Activated naive CD4-positive, alpha-beta T cell treated with anti-CD3 and anti-CD28 coated beads, Interleukin-2, amount 50 U/mL, for 72 hours (primary cell): ENCODE data around the gene PAMR1. TPM values are rescaled to one million over a fixed set of nuclear protein-coding genes. Genes with fewer than 3 reads are reported as not detected.

Experiments used
- ATAC-seq, 2 donors: fragments of 150-1000 bp; cut with Tn5 transposase; 2 replicates each; pipeline ENCODE4 v1.10.0; 2021; ENCODE audit warnings: mild to moderate bottlenecking in 2 of 2, moderate library complexity in 2 of 2
- DNase-seq, 2 donors: peaks; one replicate each; pipeline ENCODE4 v3.0.0; 2021 to 2022; ENCODE audit warnings: low spot score in 2 of 2
- H3K27ac Mint-ChIP-seq, 2 donors: one replicate each; pipeline ENCODE4 v1.8.0; 2022; ENCODE audit warnings: mild to moderate bottlenecking in 2 of 2, mixed read lengths in 2 of 2
- H3K36me3 Mint-ChIP-seq, 2 donors: one replicate each; pipeline ENCODE4 v1.8.0; 2022; ENCODE audit warnings: mixed read lengths in 2 of 2
- H3K9me3 Mint-ChIP-seq, 2 donors: one replicate each; pipeline ENCODE4 v1.8.0; 2022; ENCODE audit warnings: mixed read lengths in 2 of 2
- total RNA-seq, 2 donors: library from RNA; stranded (reverse); gene quantifications; one replicate each; pipeline ENCODE4 v1.2.3, GENCODE V29; 2022

Gene PAMR1
- total RNA-seq, 2 donors from 2014 or later, result not detected

- no peaks in the 10 kb centered on the region for H3K36me3 Mint-ChIP-seq
- DNase-seq, result no peak
- no peaks in the 10 kb centered on the region for H3K9me3 Mint-ChIP-seq
- no peak for ATAC-seq
- no peak overlapping the region for H3K27ac Mint-ChIP-seq
Measured at GRCh38 chr11:35407041-35407440, 118.4 kb downstream of the PAMR1 start.

GRCh38 chr11:35404388-35404775, 121.0 kb downstream of the PAMR1 start:
- Mint-ChIP-seq H3K9me3 (no peaks in the 10 kb centered on the region), H3K36me3 (no peaks in the 10 kb centered on the region), H3K27ac (no peak overlapping the region)
- DNase-seq, result no peak
- ATAC-seq, result no peak

DNA sequence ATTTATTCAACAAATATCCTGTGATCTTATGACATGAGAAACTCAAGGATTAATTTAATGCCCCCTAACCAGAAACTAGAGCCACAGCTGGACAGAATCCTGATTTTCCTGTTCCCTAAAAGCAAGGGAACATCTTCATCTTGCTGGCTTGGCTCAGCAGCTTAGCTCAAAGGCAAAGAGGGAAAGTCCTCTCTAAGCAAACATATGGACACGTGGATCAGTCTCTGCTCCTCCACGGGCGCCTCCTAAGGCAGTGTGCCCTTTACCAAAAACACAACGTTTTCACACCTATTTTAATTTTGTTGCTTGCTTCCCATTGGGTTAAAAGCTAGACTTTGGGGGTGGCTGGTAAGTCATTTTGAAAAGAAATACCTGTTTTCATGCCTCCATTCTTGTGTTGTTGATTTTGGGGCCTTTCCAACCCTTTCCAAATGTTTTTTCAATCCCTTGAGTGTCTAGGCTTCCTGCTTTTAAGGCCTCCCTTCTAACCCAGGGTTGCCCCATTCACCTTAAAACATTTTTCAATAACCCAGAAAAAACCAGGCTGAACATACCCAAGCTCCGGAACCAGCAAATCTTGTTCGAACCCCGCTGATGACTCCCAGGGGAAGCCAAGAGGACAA, 121.5 kb downstream of the PAMR1 start:
- Mint-ChIP-seq H3K36me3 (no peaks in the 10 kb centered on the region), H3K27ac (no peak overlapping the region), H3K9me3 (no peaks in the 10 kb centered on the region)
- ATAC-seq (no peak), DNase-seq (no peak)

DNA sequence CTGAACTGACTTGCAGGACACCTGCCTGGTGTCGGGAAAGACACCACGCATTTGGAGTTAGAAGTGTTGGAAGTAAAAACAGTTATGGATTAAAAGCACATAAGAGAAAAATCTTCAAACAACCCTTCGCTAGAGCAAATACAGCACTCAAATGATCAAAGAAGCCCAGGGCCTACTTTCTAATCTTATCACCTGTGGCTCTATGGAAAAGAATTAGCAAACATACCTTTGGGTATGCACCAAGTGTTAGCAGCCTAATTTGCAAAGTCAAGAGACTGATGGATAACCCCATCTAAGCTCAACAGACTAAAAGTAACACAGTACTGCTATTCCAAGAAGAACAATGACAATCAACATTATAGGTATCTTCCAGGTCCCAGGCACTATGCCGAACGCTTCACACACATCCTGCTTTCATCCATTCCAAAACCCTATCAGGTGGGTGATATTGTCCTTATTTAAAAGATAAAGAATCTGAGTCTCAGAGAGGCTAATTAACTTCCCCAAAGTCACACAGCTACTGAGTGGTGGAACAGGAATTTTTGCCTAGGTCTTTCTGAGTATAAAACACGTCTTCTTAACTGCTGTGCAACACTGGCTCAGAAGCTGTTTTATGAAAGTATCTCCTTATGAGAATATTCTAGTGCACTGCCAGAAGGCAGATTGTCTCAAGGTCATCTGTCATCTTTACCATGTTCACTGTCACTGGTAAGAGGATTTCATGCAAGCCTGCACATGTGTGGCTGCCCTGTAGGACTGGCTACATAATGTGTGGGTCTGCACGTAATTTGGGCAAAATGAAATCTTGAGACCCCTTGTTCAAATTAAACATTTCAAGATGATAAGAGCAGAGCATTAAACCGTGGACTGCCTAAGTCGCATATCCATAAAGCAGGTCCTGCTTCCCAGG, 122.4 kb downstream of the PAMR1 start:
- DNase-seq, result no peak
- Mint-ChIP-seq H3K36me3 (no peaks in the 10 kb centered on the region), H3K27ac (no peak overlapping the region), H3K9me3 (no peaks in the 10 kb centered on the region)
- no peak for ATAC-seq

DNA sequence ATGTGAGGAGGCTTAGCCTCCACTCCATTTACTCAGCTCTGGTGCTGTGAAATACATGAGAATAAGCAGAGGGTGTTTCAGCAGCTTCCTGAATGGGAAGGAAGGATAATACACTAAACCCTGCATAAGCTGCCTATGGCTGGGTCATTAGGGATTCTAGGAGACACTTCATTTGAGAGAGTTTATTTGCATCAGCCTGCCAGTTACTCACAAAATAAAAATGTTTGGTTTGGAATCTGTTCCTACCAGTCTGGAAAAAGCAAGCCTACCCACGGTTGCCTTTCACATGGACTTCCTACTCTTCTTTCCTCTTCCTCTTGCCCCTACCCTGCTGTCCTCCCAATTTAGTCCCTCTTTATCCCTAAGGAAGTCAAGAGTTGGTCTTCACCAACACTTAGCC, 126.5 kb downstream of the PAMR1 start:
- ATAC-seq, result no peak
- DNase-seq, result no peak
- H3K27ac Mint-ChIP-seq, result no peak overlapping the region
- H3K9me3 Mint-ChIP-seq, result no peaks in the 10 kb centered on the region
- no peaks in the 10 kb centered on the region for H3K36me3 Mint-ChIP-seq

- ATAC-seq (no peak), DNase-seq (no peak)
- H3K36me3 Mint-ChIP-seq, result no peaks in the 10 kb centered on the region
- H3K9me3 Mint-ChIP-seq, result no peaks in the 10 kb centered on the region
- H3K27ac Mint-ChIP-seq, result no peak overlapping the region
Measured at GRCh38 chr11:35394941-35395340, 130.5 kb downstream of the PAMR1 start.

DNA sequence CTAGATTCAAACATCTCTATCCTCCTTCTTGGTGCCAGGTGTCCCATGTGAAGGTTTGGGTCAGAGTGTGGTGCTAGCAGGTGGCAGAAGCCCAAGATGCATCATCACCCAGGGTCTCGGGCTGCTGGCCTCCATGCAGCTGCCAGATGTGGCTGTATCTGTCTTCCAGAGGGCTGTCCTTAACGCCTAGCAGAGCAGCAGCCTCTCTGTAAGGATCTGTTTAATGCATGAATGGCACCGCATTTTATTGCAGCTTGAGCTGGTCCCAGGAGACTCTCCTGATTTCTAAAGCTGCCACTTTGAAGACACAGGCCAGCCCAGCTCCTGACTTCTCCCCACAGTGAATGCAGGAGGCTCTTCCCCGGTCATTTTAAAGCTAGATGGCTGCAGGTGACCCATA, 132.3 kb downstream of the PAMR1 start:
- H3K36me3 Mint-ChIP-seq, result no peaks in the 10 kb centered on the region
- H3K9me3 Mint-ChIP-seq, result no peaks in the 10 kb centered on the region
- no peak for ATAC-seq
- no peak overlapping the region for H3K27ac Mint-ChIP-seq
- no peak for DNase-seq

- Mint-ChIP-seq H3K36me3 (no peaks in the 10 kb centered on the region), H3K9me3 (no peaks in the 10 kb centered on the region), H3K27ac (no peak overlapping the region)
- ATAC-seq (peak; percentile 54 to 78), DNase-seq (peak; percentile 71 to 94)
Measured at GRCh38 chr11:35391922-35392688, 133.3 kb downstream of the PAMR1 start.

GRCh38 chr11:35390737-35391682, 134.4 kb downstream of the PAMR1 start:
- ATAC-seq (peak; percentile 86 to 91), DNase-seq (peak in 1 of 2 donors; percentile 56)
- Mint-ChIP-seq H3K9me3 (peaks cover 0 to 4% of the 10 kb centered on the region in 2 donors), H3K36me3 (peaks cover 0 to 5% of the 10 kb centered on the region in 2 donors), H3K27ac (peak overlapping the region; percentile 30 to 79)

- DNase-seq (peak in 1 of 2 donors; percentile 13), ATAC-seq (peak; percentile 34 to 59)
- peaks cover 0 to 4% of the 10 kb centered on the region in 2 donors for H3K9me3 Mint-ChIP-seq
- H3K36me3 Mint-ChIP-seq, result peaks cover 0 to 6% of the 10 kb centered on the region in 2 donors
- peak overlapping the region in 1 of 2 donors; percentile 72 for H3K27ac Mint-ChIP-seq
Measured at GRCh38 chr11:35389897-35390465, 135.4 kb downstream of the PAMR1 start.

DNA sequence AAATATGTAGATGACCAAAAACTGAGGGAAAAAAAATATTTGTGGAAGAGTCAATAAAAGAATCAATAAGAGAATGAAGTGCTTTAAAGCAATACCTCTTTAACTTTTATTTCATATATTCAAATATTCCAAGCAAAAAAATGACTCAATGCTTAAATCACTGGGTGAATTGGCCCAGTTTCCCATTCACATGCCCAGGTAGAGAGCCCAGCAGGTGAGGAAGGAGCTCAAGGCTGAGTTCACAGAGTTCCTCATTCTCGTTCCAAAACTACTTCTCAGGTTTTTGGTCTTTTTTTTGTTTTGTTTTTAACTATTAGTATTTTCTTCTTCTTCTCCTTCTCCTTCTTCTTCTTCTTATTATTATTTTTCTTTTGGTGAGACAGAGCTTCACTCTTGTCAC, 136.3 kb downstream of the PAMR1 start:
- no peak for ATAC-seq
- Mint-ChIP-seq H3K27ac (no peak overlapping the region), H3K36me3 (peaks cover 0 to 10% of the 10 kb centered on the region in 2 donors), H3K9me3 (peaks cover 0 to 4% of the 10 kb centered on the region in 2 donors)
- DNase-seq, result no peak

GRCh38 chr11:35388061-35388460, 137.4 kb downstream of the PAMR1 start:
- Mint-ChIP-seq H3K27ac (no peak overlapping the region), H3K36me3 (peaks cover 0 to 10% of the 10 kb centered on the region in 2 donors), H3K9me3 (peaks cover 0 to 8% of the 10 kb centered on the region in 2 donors)
- no peak for ATAC-seq
- no peak for DNase-seq

DNA sequence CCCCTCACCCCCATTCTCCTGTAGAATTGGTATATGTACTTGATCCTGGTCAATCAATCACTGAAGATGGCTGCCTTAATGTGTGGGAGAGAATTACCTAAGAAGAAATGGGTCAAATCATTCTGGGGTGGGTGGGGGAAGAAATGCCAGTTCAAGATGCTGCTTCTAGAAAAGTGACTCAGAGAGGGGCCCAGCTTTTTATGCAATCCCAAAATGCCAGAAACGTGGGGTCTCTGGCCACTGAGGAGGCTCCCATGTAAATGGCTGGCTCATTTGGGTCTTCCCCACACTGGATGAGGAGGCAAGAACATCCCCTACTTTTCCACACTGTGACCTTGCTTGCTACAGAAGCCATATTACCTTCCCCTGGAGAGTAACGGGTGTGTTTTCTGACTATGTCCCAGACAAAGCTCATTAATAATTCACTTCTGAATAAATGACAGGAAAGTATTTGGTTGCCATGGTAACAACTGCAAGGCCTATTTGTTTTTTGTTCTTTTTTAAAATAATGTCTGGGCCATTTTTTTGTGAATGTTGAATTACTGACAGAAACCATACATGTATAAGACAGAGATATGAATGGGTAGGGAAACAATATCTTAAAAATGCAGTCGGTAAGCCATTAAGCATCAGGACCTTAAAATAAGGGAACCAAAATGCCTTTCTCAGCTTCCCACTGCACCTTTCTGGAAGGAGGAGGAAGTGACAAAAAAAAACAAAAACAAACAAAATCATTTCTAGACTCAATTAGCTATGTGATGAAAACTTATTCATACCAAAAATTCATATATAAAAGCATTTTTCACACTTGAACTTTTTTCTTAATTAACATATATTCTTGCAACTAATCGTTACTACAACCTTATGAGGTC, 138.1 kb downstream of the PAMR1 start:
- peaks cover 0 to 10% of the 10 kb centered on the region in 2 donors for H3K36me3 Mint-ChIP-seq
- H3K27ac Mint-ChIP-seq, result no peak overlapping the region
- peaks cover 0 to 8% of the 10 kb centered on the region in 2 donors for H3K9me3 Mint-ChIP-seq
- peak in 1 of 2 donors; percentile 24 for ATAC-seq
- DNase-seq, result no peak

DNA sequence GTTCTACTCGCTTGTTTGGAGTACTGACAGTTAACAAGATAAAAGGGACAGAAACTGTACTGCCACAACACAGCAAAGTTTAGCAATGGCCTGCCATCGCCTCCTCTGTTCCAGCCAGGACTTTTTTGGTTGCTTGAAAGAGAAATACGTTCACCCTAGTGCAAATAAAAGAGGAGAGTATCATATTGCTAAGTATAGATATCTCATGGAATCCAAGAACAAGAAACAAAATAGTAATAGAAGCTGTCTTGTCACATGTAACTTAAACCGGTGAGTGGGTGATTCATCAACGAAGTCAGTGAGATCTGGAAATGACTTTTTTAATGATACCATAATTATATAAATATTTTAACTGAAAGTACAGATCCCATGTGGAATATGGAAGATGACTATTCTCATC, 141.5 kb downstream of the PAMR1 start:
- no peak overlapping the region for H3K27ac Mint-ChIP-seq
- no peak for ATAC-seq
- H3K9me3 Mint-ChIP-seq, result peaks cover 0 to 8% of the 10 kb centered on the region in 2 donors

More for the DNA sequence above, 141.5 kb downstream of the PAMR1 start:
- DNase-seq, result no peak
- peaks cover 0 to 10% of the 10 kb centered on the region in 2 donors for H3K36me3 Mint-ChIP-seq
